ENCODE results near the gene KIF23.

DNA sequence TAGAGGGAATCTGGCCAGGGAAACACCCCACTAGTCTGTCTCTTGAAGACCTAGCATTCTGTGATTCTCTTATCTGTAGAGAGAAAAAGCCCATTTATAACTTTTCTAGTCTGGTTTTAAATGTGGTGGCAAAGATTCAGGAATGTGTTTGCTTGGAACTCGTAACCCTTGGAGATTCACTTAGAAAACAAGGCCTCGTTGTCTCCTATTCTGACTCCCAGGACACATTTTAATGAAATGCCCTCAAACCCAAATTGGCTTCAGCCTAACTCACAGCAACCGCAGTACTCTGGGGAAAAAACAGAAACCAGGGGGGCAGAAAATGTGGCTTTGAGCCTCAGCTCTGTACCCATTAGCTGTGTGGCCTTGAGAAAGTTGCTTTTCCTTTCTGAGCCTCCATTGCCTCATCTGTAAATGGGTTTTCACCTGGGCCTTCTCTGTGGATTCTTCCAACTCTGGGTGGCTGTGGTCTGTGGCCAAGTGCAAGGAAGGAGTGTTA, 75.0 kb downstream of the KIF23 start:
- TF ChIP-seq NFYB (CRISPR knock-in tag; conservative IDR thresholded peaks at IDR 0.05; ENCODE audit: low read depth), result no peak
- TF ChIP-seq, protein P1, sequence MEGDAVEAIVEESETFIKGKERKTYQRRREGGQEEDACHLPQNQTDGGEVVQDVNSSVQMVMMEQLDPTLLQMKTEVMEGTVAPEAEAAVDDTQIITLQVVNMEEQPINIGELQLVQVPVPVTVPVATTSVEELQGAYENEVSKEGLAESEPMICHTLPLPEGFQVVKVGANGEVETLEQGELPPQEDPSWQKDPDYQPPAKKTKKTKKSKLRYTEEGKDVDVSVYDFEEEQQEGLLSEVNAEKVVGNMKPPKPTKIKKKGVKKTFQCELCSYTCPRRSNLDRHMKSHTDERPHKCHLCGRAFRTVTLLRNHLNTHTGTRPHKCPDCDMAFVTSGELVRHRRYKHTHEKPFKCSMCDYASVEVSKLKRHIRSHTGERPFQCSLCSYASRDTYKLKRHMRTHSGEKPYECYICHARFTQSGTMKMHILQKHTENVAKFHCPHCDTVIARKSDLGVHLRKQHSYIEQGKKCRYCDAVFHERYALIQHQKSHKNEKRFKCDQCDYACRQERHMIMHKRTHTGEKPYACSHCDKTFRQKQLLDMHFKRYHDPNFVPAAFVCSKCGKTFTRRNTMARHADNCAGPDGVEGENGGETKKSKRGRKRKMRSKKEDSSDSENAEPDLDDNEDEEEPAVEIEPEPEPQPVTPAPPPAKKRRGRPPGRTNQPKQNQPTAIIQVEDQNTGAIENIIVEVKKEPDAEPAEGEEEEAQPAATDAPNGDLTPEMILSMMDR (IDR thresholded peaks at IDR 0.05), result no peak
- TF ChIP-seq TP53 (CRISPR knock-in tag; IDR thresholded peaks at IDR 0.05), result no peak
- TF ChIP-seq ELF4 (CRISPR knock-in tag; IDR thresholded peaks at IDR 0.05; ENCODE audit: low read depth), result no peak
- TF ChIP-seq, protein P2, sequence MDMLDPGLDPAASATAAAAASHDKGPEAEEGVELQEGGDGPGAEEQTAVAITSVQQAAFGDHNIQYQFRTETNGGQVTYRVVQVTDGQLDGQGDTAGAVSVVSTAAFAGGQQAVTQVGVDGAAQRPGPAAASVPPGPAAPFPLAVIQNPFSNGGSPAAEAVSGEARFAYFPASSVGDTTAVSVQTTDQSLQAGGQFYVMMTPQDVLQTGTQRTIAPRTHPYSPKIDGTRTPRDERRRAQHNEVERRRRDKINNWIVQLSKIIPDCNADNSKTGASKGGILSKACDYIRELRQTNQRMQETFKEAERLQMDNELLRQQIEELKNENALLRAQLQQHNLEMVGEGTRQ (CRISPR knock-in tag; IDR thresholded peaks at IDR 0.05), result no peak
- TF ChIP-seq, protein P3, sequence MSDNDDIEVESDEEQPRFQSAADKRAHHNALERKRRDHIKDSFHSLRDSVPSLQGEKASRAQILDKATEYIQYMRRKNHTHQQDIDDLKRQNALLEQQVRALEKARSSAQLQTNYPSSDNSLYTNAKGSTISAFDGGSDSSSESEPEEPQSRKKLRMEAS (CRISPR knock-in tag; IDR thresholded peaks at IDR 0.05), result no peak
- TF ChIP-seq KAT7 (CRISPR knock-in tag; IDR thresholded peaks at IDR 0.05; ENCODE audit: borderline replicate concordance), result no peak
- no peak for TF ChIP-seq SMAD4 (CRISPR knock-in tag; IDR thresholded peaks at IDR 0.05)
- TF ChIP-seq, protein P4, sequence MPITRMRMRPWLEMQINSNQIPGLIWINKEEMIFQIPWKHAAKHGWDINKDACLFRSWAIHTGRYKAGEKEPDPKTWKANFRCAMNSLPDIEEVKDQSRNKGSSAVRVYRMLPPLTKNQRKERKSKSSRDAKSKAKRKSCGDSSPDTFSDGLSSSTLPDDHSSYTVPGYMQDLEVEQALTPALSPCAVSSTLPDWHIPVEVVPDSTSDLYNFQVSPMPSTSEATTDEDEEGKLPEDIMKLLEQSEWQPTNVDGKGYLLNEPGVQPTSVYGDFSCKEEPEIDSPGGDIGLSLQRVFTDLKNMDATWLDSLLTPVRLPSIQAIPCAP (CRISPR knock-in tag; IDR thresholded peaks at IDR 0.05), result no peak
- TF ChIP-seq TEAD4 (CRISPR knock-in tag; IDR thresholded peaks at IDR 0.05), result no peak
- TF ChIP-seq, protein P5, sequence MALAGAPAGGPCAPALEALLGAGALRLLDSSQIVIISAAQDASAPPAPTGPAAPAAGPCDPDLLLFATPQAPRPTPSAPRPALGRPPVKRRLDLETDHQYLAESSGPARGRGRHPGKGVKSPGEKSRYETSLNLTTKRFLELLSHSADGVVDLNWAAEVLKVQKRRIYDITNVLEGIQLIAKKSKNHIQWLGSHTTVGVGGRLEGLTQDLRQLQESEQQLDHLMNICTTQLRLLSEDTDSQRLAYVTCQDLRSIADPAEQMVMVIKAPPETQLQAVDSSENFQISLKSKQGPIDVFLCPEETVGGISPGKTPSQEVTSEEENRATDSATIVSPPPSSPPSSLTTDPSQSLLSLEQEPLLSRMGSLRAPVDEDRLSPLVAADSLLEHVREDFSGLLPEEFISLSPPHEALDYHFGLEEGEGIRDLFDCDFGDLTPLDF (CRISPR knock-in tag; IDR thresholded peaks at IDR 0.05), result no peak
- no peak for TF ChIP-seq CBFB (CRISPR knock-in tag; IDR thresholded peaks at IDR 0.05; ENCODE audit: low read depth)
- no peak for TF ChIP-seq NR3C1 (CRISPR knock-in tag; conservative IDR thresholded peaks at IDR 0.05; ENCODE audit: low read depth)
